Epidermal melanocyte (primary cell): ENCODE data around the gene PLA2G4B.

Experiments used
- DNase-seq: peaks from one replicate; pipeline ENCODE4 v3.0.0; 2011; ENCODE audit warnings: low spot score; ENCODE audit not compliant: insufficient read length

Gene PLA2G4B

GRCh38 chr15:41868321-41868720 is 29.7 kb downstream of the PLA2G4B start:
- no peak for DNase-seq

DNA sequence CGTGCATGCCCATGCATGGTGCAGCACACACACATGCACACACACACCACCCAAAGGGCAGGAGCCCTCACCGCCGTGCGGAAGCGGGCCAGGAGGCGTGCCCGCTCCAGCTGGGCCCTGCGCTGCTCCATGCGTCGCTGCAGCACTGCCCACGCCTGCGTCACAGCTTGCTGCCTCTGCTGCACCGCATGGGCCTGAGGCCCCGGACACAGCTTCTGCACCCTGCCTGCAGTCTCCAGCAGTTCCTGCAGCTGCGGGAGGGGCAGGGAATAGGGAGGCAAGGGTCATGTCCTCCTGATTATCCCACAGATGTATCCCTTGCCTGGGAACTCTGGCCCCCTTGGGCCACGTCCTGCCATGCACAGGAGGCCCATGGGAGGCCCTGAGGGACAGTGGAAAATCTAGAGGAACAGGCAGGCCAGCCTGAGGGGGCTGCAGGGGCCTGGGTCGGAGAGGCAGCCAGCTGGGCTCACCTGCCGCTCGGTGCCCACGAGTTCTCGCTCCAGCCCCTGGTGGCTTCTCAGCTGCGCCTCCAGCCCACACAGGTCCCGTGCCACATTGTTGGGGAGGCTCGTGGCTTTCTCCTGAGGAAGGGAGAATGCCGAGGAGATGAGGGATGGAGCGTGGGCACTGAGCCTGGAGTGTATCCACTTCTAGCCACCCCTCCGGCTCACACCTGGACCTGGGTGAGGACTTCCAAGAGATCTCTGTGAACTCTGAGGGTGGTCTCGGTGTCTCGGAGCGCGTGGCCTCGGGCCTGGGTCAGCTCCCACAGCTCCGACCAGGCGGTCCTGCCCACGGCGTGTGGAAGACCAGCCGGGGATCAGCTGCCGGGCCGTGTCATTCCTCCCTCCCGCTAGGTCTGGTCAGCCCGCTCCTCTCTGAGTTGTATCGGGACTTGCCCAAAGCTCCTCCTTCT is 31.4 kb downstream of the PLA2G4B start:
- no peak for DNase-seq

- DNase-seq: no peak
Measured at GRCh38 chr15:41870689-41871081, 32.0 kb downstream of the PLA2G4B start.

- DNase-seq: no peak
Measured at GRCh38 chr15:41871175-41871905, 32.7 kb downstream of the PLA2G4B start.

DNA sequence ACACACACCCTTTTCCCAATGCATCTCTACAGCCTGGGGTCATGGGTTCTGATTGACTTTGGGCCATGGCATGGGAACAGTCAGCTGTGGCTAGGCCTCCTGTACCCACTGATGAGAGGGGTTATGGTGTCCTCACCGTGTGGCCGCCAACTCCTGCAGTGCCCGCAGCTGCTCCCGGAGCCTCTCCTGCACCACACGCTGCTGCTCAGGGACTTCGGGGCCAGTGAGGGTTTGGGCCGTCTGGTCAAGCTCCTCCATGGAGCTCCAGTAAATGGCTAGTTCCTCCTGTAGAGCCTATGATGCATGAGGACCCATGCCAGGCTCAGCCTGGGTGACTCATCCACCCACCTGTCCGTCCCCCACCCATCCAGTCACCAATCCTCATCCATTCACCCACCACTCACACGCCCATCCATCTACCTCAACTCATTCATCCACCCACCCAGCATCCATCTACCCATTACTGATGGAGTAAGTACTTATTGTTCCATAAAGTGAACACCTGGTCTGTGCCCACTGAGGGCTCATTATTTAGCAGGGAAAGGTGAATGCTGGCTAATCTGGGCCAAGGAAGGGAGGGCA is 33.6 kb downstream of the PLA2G4B start:
- no peak for DNase-seq

DNA sequence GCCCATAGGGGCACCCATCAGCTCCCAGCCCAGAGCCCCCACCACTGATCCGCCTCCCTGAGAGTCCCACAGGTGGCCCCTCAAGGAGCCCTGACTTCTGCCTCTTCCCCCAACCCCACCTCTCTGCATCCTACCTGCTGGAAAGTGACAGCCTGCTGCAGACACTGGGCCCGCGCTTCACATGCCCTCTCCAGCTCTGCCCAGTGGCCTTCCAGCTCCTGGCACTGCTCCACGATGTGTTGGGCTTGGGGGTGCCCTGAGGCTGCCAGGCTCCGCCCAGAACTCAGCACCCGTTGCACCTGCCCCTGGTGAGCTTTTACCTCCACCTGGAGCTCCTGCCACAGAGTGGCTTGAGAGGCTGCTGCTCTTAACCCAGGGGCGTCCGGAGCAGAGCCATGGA is 35.1 kb downstream of the PLA2G4B start:
- DNase-seq: no peak

DNA sequence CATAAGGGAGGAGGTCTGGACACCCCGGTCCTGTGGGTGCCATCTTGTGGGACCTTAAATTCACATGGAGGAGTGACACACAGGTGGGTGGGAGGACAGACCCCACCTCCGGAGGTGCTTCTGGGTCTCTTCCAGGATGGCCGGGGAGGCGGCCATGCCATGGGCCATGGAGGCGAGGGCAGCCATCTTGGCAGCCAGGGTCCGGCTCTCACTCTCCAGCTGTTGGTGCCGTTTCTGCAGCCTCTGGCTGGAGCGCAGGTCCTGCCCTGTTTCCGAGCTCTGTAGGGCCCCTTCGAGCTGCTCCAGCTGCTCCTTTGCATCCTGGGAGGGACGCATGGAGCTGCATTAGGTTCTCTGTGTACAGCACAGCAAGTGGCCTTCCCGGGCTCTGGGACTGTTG is 36.1 kb downstream of the PLA2G4B start:
- no peak for DNase-seq

DNA sequence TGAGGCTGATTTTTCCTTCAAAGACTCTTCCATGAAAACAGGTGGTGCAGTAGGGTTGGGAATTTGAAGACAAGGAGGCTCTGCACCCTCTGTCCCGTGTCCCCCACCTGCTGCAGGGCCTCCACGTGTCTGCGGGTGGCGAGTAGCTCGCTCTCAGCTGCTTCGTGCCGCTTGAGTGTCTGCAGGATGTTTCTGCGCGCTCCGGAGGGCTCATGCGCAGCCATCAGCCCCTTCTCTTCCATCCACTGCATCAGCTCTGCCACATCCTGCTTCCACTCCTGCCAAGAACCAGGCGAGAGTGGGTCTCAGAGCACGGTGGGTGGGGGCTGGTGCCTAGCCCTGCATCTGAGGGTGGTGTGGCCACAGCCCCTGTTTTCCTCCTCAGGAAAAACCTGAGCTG is 37.4 kb downstream of the PLA2G4B start:
- no peak for DNase-seq

- DNase-seq: no peak
Measured at GRCh38 chr15:41876689-41877088, 38.0 kb downstream of the PLA2G4B start.

GRCh38 chr15:41877631-41878354 is 39.1 kb downstream of the PLA2G4B start:
- no peak for DNase-seq

GRCh38 chr15:41878355-41878699 is 39.7 kb downstream of the PLA2G4B start:
- no peak for DNase-seq

DNA sequence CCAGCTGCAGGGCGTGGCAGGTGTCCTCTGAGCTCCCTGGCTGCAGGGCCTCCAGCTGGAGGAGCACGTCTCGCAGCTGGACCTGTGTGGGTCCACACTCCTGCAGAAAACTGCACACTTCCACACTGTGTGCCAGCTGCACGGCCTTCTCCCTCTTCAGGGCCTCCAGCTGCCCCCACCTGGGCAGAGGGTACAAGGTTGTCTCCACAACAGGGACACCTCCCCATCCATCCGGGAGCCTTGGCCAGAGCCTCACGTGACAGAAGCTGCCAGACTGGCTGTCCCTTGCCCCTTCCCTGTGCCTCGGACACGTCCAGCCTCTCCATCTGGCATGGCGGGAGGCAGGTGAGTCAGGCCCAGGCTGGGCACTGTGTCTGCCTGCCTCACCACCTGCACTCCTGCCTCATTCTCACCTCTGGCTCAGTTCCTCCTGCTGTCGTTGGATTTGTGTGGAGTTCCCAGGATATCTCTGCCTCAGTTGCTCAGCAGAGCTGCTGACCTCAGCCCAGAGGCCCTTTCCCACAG is 40.7 kb downstream of the PLA2G4B start:
- no peak for DNase-seq

DNA sequence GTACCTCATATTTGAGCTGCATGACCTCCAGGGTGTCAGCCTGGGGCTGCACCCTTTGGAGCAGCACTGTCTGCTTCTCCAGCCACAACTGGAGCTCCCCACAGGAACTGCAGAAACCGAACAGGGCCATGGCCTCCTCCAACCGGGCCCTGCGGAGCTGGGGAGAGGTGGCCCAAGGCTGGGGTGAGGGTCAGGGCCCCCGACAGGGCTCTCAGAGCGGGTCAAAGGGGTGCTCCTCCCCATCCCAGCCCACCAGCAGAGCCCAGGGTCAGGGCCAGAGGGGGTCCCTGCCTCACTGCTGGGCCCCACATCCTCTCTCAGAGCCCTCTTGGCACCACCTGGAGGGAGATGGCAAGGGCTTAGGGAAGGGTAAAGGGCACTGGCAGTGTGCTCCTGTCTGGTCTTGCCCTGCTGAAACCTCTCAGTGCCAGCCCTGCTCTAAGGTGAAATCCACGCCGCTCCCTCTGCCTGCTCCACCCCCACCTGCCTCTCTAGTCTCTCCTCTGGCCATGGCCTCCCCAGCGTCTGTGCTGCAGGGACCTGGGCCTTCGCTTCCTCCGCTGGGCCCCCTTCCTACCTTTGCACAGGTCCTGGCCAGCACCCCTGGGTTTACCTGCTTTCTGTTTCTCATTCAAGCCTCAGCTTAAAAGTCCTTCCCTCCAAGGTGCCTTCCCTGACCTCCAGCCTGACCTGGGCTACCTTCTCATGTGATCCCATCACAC is 41.7 kb downstream of the PLA2G4B start:
- DNase-seq: no peak

DNA sequence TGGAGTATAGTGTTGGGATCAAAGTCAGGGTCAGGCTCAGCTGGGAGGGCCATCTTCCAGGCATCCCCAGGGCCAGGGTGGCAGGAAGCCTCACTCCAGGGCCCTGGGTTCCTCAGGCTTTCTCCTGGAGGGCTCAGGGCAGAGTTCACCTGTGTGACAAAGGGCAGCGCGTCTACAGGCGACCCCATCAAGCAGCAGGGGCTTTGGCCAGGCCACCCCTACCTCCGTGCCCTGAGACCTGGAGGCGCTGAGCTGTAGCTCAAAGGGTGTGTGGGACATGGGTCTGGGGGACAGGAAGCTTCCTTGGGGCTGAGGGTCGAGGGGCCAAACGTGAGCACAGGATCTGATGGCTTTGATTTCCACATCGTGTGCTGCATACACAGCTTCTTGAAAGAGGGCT is 42.4 kb downstream of the PLA2G4B start:
- DNase-seq: no peak

DNA sequence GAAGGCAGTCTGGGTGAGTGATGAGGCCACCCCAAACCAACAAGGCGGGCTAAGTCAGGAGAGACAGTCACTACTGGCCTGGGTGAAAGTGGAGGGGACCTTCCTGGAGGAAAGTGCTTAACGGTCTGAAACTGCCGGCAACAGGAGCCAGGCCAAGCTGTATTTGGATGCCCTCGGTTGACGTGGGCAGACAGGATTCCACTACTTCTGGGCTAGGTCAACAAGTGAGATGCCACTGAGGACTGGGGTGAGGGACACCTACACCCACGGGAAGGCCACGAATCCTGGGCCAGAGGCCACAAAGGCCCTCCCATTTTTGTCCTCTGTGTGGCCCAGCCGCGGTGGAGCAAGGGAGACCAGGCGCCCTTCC is 42.9 kb downstream of the PLA2G4B start:
- DNase-seq: no peak

GRCh38 chr15:41881920-41882688 is 43.5 kb downstream of the PLA2G4B start:
- no peak for DNase-seq

DNA sequence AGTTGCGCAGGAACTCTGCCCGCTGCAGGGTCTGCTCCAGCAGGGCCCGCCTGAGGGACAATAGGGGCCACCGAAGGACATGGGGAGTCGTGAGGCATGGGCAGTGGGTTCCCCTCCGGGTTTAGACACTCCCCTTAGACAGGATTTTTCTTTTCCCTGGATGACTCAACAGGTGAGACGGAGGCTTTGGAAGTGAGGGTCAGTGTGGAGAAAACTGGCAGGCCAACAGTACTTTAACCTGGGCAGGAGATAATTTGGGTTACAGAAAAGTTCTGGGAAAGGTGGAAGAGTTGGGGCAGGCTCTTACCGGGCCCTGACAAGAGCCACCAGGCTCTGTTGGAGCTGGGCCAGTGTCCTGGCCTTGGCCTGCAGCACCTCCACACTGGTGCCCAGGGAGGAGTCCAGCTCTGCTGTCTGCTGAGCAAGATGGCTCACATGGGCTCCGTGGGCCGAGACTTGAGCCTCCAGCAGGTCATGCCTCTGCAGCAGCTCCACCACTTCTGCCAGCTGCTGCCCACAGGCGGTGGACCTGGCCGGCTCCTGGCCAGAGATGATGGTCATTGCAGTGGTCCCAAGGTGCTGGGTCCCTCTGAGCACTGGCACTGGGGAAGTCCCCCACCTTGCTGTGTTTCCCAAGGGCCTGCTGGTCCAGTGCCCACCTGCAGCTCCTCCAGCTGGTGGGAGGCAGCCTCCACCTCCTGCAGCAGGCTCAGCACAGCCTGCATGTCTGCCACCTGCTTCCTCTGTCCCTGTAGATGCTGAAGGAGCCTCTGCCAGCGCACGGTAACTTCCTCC is 44.2 kb downstream of the PLA2G4B start:
- DNase-seq: no peak

- DNase-seq: no peak
Measured at GRCh38 chr15:41883484-41883825, 44.8 kb downstream of the PLA2G4B start.

- DNase-seq: no peak
Measured at GRCh38 chr15:41884458-41884857, 45.8 kb downstream of the PLA2G4B start.
